ENCODE results near the gene ERMARD.

The ERMARD gene

GRCh38 chr6:169710009-169710408, 41.4 kb upstream of the ERMARD start:
- Histone ChIP-seq H2BK15ac (replicated peaks; ENCODE audit: low read depth) (no peak overlapping the region), H2BK120ac (ENCODE audit: low read depth, low read length) (no peak overlapping the region), H3K4me2 (ENCODE audit: low read length) (no peak overlapping the region), H3K4ac (ENCODE audit: low read depth, low read length) (no peak overlapping the region), H4K5ac (ENCODE audit: low read length) (no peak overlapping the region), H3K56ac (ENCODE audit: low read length) (no peak overlapping the region), H3K18ac (ENCODE audit: low read length) (no peak overlapping the region), H4K8ac (ENCODE audit: low read depth, low read length) (no peak overlapping the region), H3K27me3 (ENCODE audit: insufficient read depth, low read length, poor library complexity) (no peaks in the 10 kb centered on the region), H2AK5ac (ENCODE audit: low read length) (no peak overlapping the region), H3K4me3 (ENCODE audit: low read length) (no peak overlapping the region), H2BK5ac (ENCODE audit: low read length) (no peak overlapping the region), H3K27ac (ENCODE audit: low read depth, low read length) (no peak overlapping the region), H3K4me1 (ENCODE audit: control insufficient read depth, low read depth, low read length) (no peaks in the 10 kb centered on the region), H3K36me3 (ENCODE audit: control insufficient read depth, insufficient read depth, low read length) (peaks cover 5% of the 10 kb centered on the region), H3K79me2 (ENCODE audit: control insufficient read depth, insufficient read depth, low read length) (peaks cover 1% of the 10 kb centered on the region), H3K23ac (ENCODE audit: low read length) (no peak overlapping the region), H3K79me1 (ENCODE audit: low read length) (peaks cover under 1% of the 10 kb centered on the region), H3K9ac (ENCODE audit: low read length) (no peak overlapping the region)
- WGBS (ENCODE audit: extremely low coverage, insufficient coverage, low lambda C conversion rate): no CpG with 5 or more reads among the region's 3 CpGs
- no peak for DNase-seq

GRCh38 chr6:169714178-169714577, 37.2 kb upstream of the ERMARD start:
- H3K36me3 ChIP-seq (ENCODE audit: control insufficient read depth, insufficient read depth, low read length): peaks cover 3% of the 10 kb centered on the region
- DNase-seq: no peak
- H3K27ac ChIP-seq (ENCODE audit: low read depth, low read length): no peak overlapping the region
- H3K56ac ChIP-seq (ENCODE audit: low read length): no peak overlapping the region
- H2BK5ac ChIP-seq (ENCODE audit: low read length): no peak overlapping the region
- no peak overlapping the region for H3K9ac ChIP-seq (ENCODE audit: low read length)
- no peaks in the 10 kb centered on the region for H3K4me1 ChIP-seq (ENCODE audit: control insufficient read depth, low read depth, low read length)
- no peak overlapping the region for H2BK120ac ChIP-seq (ENCODE audit: low read depth, low read length)
- H4K5ac ChIP-seq (ENCODE audit: low read length): no peak overlapping the region
- no peak overlapping the region for H2AK5ac ChIP-seq (ENCODE audit: low read length)
- no peak overlapping the region for H4K8ac ChIP-seq (ENCODE audit: low read depth, low read length)
- no CpG with 5 or more reads among the region's 2 CpGs for WGBS (ENCODE audit: extremely low coverage, insufficient coverage, low lambda C conversion rate)
- H3K4me3 ChIP-seq (ENCODE audit: low read length): no peak overlapping the region
- no peak overlapping the region for H2BK15ac ChIP-seq (replicated peaks; ENCODE audit: low read depth)
- no peak overlapping the region for H3K18ac ChIP-seq (ENCODE audit: low read length)
- no peak overlapping the region for H3K4me2 ChIP-seq (ENCODE audit: low read length)
- H3K23ac ChIP-seq (ENCODE audit: low read length): no peak overlapping the region
- no peak overlapping the region for H3K4ac ChIP-seq (ENCODE audit: low read depth, low read length)
- H3K27me3 ChIP-seq (ENCODE audit: insufficient read depth, low read length, poor library complexity): no peaks in the 10 kb centered on the region
- H3K79me1 ChIP-seq (ENCODE audit: low read length): peaks cover 2% of the 10 kb centered on the region
- H3K79me2 ChIP-seq (ENCODE audit: control insufficient read depth, insufficient read depth, low read length): peaks cover 5% of the 10 kb centered on the region

- no peaks in the 10 kb centered on the region for H3K27me3 ChIP-seq (ENCODE audit: insufficient read depth, low read length, poor library complexity)
- H3K23ac ChIP-seq (ENCODE audit: low read length): no peak overlapping the region
- no peak overlapping the region for H3K4me2 ChIP-seq (ENCODE audit: low read length)
- no peak overlapping the region for H2AK5ac ChIP-seq (ENCODE audit: low read length)
- no peak overlapping the region for H3K56ac ChIP-seq (ENCODE audit: low read length)
- no peak overlapping the region for H2BK120ac ChIP-seq (ENCODE audit: low read depth, low read length)
- H4K8ac ChIP-seq (ENCODE audit: low read depth, low read length): no peak overlapping the region
- no peak overlapping the region for H2BK5ac ChIP-seq (ENCODE audit: low read length)
- H4K5ac ChIP-seq (ENCODE audit: low read length): no peak overlapping the region
- H3K79me2 ChIP-seq (ENCODE audit: control insufficient read depth, insufficient read depth, low read length): peaks cover 8% of the 10 kb centered on the region
- no peak overlapping the region for H3K18ac ChIP-seq (ENCODE audit: low read length)
- no peak for DNase-seq
- no peak overlapping the region for H3K4ac ChIP-seq (ENCODE audit: low read depth, low read length)
- H3K4me3 ChIP-seq (ENCODE audit: low read length): no peak overlapping the region
- H3K4me1 ChIP-seq (ENCODE audit: control insufficient read depth, low read depth, low read length): no peaks in the 10 kb centered on the region
- H2BK15ac ChIP-seq (replicated peaks; ENCODE audit: low read depth): no peak overlapping the region
- WGBS (ENCODE audit: extremely low coverage, insufficient coverage, low lambda C conversion rate): no CpG with 5 or more reads among the region's 9 CpGs
- peaks cover 3% of the 10 kb centered on the region for H3K36me3 ChIP-seq (ENCODE audit: control insufficient read depth, insufficient read depth, low read length)
- peaks cover 4% of the 10 kb centered on the region for H3K79me1 ChIP-seq (ENCODE audit: low read length)
- H3K9ac ChIP-seq (ENCODE audit: low read length): no peak overlapping the region
- H3K27ac ChIP-seq (ENCODE audit: low read depth, low read length): no peak overlapping the region
Observed at GRCh38 chr6:169714595-169714994, 36.8 kb upstream of the ERMARD start.

- no peak overlapping the region for H3K23ac ChIP-seq (ENCODE audit: low read length)
Observed at GRCh38 chr6:169719117-169719516, 32.3 kb upstream of the ERMARD start.

GRCh38 chr6:169720207-169720855, 31.1 kb upstream of the ERMARD start:
- H4K8ac ChIP-seq (ENCODE audit: low read depth, low read length): no peak overlapping the region
- no peak overlapping the region for H3K56ac ChIP-seq (ENCODE audit: low read length)
- no peak overlapping the region for H3K9ac ChIP-seq (ENCODE audit: low read length)
- no peak overlapping the region for H3K4ac ChIP-seq (ENCODE audit: low read depth, low read length)
- no peak overlapping the region for H3K18ac ChIP-seq (ENCODE audit: low read length)
- H3K36me3 ChIP-seq (ENCODE audit: control insufficient read depth, insufficient read depth, low read length): no peaks in the 10 kb centered on the region
- no peak overlapping the region for H2BK15ac ChIP-seq (replicated peaks; ENCODE audit: low read depth)
- H3K23ac ChIP-seq (ENCODE audit: low read length): no peak overlapping the region
- H3K79me1 ChIP-seq (ENCODE audit: low read length): peaks cover 9% of the 10 kb centered on the region
- H3K4me2 ChIP-seq (ENCODE audit: low read length): no peak overlapping the region
- no peaks in the 10 kb centered on the region for H3K4me1 ChIP-seq (ENCODE audit: control insufficient read depth, low read depth, low read length)
- H3K27me3 ChIP-seq (ENCODE audit: insufficient read depth, low read length, poor library complexity): no peaks in the 10 kb centered on the region
- H3K4me3 ChIP-seq (ENCODE audit: low read length): no peak overlapping the region
- H3K27ac ChIP-seq (ENCODE audit: low read depth, low read length): no peak overlapping the region
- no peak overlapping the region for H2BK120ac ChIP-seq (ENCODE audit: low read depth, low read length)
- no peak overlapping the region for H2BK5ac ChIP-seq (ENCODE audit: low read length)
- no peak overlapping the region for H4K5ac ChIP-seq (ENCODE audit: low read length)
- peaks cover 32% of the 10 kb centered on the region for H3K79me2 ChIP-seq (ENCODE audit: control insufficient read depth, insufficient read depth, low read length)
- 100% methylated on average over 1 of the region's 3 CpGs for WGBS (ENCODE audit: extremely low coverage, insufficient coverage, low lambda C conversion rate)
- H2AK5ac ChIP-seq (ENCODE audit: low read length): no peak overlapping the region
- no peak for DNase-seq

More at GRCh38 chr6:169719117-169719516, 32.3 kb upstream of the ERMARD start:
- Histone ChIP-seq H2BK15ac (replicated peaks; ENCODE audit: low read depth) (no peak overlapping the region), H3K4me1 (ENCODE audit: control insufficient read depth, low read depth, low read length) (no peaks in the 10 kb centered on the region), H3K27me3 (ENCODE audit: insufficient read depth, low read length, poor library complexity) (no peaks in the 10 kb centered on the region), H2AK5ac (ENCODE audit: low read length) (no peak overlapping the region), H4K5ac (ENCODE audit: low read length) (no peak overlapping the region), H3K79me1 (ENCODE audit: low read length) (peaks cover 9% of the 10 kb centered on the region), H3K4me3 (ENCODE audit: low read length) (no peak overlapping the region), H3K9ac (ENCODE audit: low read length) (no peak overlapping the region), H3K27ac (ENCODE audit: low read depth, low read length) (no peak overlapping the region), H4K8ac (ENCODE audit: low read depth, low read length) (no peak overlapping the region), H3K56ac (ENCODE audit: low read length) (no peak overlapping the region), H3K36me3 (ENCODE audit: control insufficient read depth, insufficient read depth, low read length) (peaks cover 2% of the 10 kb centered on the region), H2BK5ac (ENCODE audit: low read length) (no peak overlapping the region), H3K79me2 (ENCODE audit: control insufficient read depth, insufficient read depth, low read length) (peaks cover 32% of the 10 kb centered on the region), H3K4ac (ENCODE audit: low read depth, low read length) (no peak overlapping the region), H3K4me2 (ENCODE audit: low read length) (no peak overlapping the region), H2BK120ac (ENCODE audit: low read depth, low read length) (no peak overlapping the region), H3K18ac (ENCODE audit: low read length) (no peak overlapping the region)
- no peak for DNase-seq
- WGBS (ENCODE audit: extremely low coverage, insufficient coverage, low lambda C conversion rate): no CpG with 5 or more reads among the region's 4 CpGs
